ENCODE data around the gene ALDH18A1.
A peak's percentile ranks its signal among the peaks of the same experiment; 100 is the strongest.

DNA sequence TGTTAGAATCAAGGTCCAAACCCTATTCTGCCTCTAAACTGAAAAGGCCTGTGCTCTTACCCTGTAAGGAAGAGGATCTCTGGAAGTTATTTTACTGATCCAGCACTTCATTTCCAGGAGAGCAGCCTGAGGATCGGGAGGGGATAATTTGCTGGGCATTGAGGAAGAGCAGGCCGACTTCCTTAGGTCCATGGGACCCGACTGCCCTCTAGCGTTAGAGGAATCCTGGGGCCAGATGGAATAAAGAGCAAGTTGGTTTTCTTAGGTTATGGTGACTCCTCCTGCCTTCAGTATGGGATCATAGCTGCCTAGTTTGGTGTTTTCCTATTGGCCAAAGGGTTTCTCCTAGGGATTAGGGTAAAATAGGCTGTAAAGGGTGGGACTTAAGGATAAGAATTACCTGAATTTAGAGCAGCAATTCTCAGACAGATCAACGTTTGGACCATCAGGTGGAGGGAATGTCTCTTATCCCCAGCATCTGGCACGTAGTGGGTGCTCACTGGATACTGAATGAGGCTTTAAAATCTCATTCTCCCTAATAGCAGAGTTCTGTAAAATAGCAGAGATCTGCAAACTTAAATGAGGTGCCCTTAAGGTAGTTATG, 55.3 kb downstream of the ALDH18A1 start:
- peak; percentile 80 for TF ChIP-seq CTCF (IDR thresholded peaks at IDR 0.05; ENCODE audit: low read depth, low read length)
- TF ChIP-seq EZH2phosphoT487 (IDR thresholded peaks at IDR 0.05; ENCODE audit: low read depth): no peak
